SK-N-SH treated with all-trans-retinoic acid at 6 μM for 48 hours (cell line): ENCODE measurements around the gene FICD.

Experiments
- ATAC-seq: fragments of 200-7000 bp; cut with Tn5 transposase; 3 replicates; pipeline ENCODE4 v1.9.1; 2020; ENCODE audit warnings: mild to moderate bottlenecking, moderate library complexity
- CSDC2 ChIP-seq: fragments of 250-450 bp; sonication (Bioruptor Pico); IDR thresholded peaks from 2 replicates; pipeline ENCODE4 v1.5.0; 2020; ENCODE audit warnings: mild to moderate bottlenecking, moderate library complexity
- ESRRG ChIP-seq: fragments of 250-450 bp; sonication (Bioruptor Pico); IDR thresholded peaks from 2 replicates; pipeline ENCODE4 v1.6.1; 2021; ENCODE audit warnings: mild to moderate bottlenecking
- SNAI2 ChIP-seq: fragments of 250-450 bp; sonication (Bioruptor Pico); IDR thresholded peaks from 2 replicates; pipeline ENCODE4 v1.5.0; 2020; ENCODE audit warnings: mild to moderate bottlenecking, moderate library complexity

The FICD gene

GRCh38 chr12:108568338-108569154, 53.5 kb downstream of the FICD start:
- no peak for TF ChIP-seq SNAI2 (CRISPR knock-in tag)
- TF ChIP-seq CSDC2: no peak
- no peak for TF ChIP-seq ESRRG (CRISPR knock-in tag)
- no peak for ATAC-seq
